HepG2 (cell line): ENCODE measurements around the gene CLIP2. TPM values are rescaled to one million over a fixed set of nuclear protein-coding genes. Genes with fewer than 3 reads are reported as not detected.

Source experiments
- ATF5 ChIP-seq: sonication (generic); formaldehyde crosslinking; IDR thresholded peaks from 2 replicates; pipeline ENCODE4 v1.4.0; 2020; ENCODE audit warnings: mild to moderate bottlenecking, low read depth, missing genetic modification reagents
- GTF3A ChIP-seq: sonication (generic); formaldehyde crosslinking; conservative IDR thresholded peaks from 2 replicates; pipeline ENCODE4 v1.4.0; 2020; ENCODE audit warnings: mild to moderate bottlenecking, missing genetic modification reagents
- HNRNPH1 ChIP-seq: fragments of 200-400 bp; formaldehyde crosslinking; optimal IDR thresholded peaks from 2 replicates; pipeline ENCODE3; 2017; ENCODE audit warnings: mild to moderate bottlenecking, low read depth, low read length
- IRF2 ChIP-seq: IDR thresholded peaks from 2 replicates; pipeline ENCODE4 v1.6.1; 2018; ENCODE audit warnings: missing genetic modification reagents, missing compliant biosample characterization
- MYNN ChIP-seq: sonication (generic); formaldehyde crosslinking; IDR thresholded peaks from 2 replicates; pipeline ENCODE4 v1.4.0; 2020; ENCODE audit warnings: mild to moderate bottlenecking, low read depth, missing genetic modification reagents
- NAIF1 ChIP-seq: sonication (generic); formaldehyde crosslinking; IDR thresholded peaks from 2 replicates; pipeline ENCODE4 v1.5.0; 2020; ENCODE audit warnings: mild to moderate bottlenecking, missing genetic modification reagents, borderline replicate concordance
- NFE2L1 ChIP-seq: sonication (generic); formaldehyde crosslinking; IDR thresholded peaks from 2 replicates; pipeline ENCODE4 v1.4.0; 2020; ENCODE audit warnings: missing genetic modification reagents, mild to moderate bottlenecking, borderline replicate concordance
- SMYD3 ChIP-seq: sonication (generic); formaldehyde crosslinking; IDR thresholded peaks from 2 replicates; pipeline ENCODE4 v1.8.1; 2023; ENCODE audit warnings: mild to moderate bottlenecking, missing genetic modification reagents
- TRIM24 ChIP-seq: sonication (generic); formaldehyde crosslinking; IDR thresholded peaks from 2 replicates; pipeline ENCODE4 v1.8.0; 2022; ENCODE audit warnings: mild to moderate bottlenecking, missing genetic modification reagents
- ZBTB38 ChIP-seq: sonication (generic); formaldehyde crosslinking; IDR thresholded peaks from 2 replicates; pipeline ENCODE4 v1.5.1; 2020; ENCODE audit warnings: mild to moderate bottlenecking, missing genetic modification reagents
- ZBTB4 ChIP-seq: sonication (generic); formaldehyde crosslinking; IDR thresholded peaks from 2 replicates; pipeline ENCODE4 v1.4.0; 2020; ENCODE audit warnings: missing genetic modification reagents, mild to moderate bottlenecking, borderline replicate concordance
- ZMYM2 ChIP-seq: sonication (generic); formaldehyde crosslinking; IDR thresholded peaks from 2 replicates; pipeline ENCODE4 v1.8.0; 2022; ENCODE audit warnings: mild to moderate bottlenecking, missing genetic modification reagents
- ZNF136 ChIP-seq: sonication (generic); formaldehyde crosslinking; IDR thresholded peaks from 2 replicates; pipeline ENCODE4 v1.8.1; 2022; ENCODE audit warnings: low read depth, mild to moderate bottlenecking, moderate library complexity, missing genetic modification reagents
- ZNF354B ChIP-seq: sonication (generic); formaldehyde crosslinking; IDR thresholded peaks from 2 replicates; pipeline ENCODE4 v1.8.0; 2022; ENCODE audit warnings: mild to moderate bottlenecking, missing genetic modification reagents
- ZNF407 ChIP-seq: sonication (generic); formaldehyde crosslinking; IDR thresholded peaks from one replicate; pipeline ENCODE4 v1.5.1; 2020; ENCODE audit warnings: mild to moderate bottlenecking, missing genetic modification reagents; ENCODE audit errors: not compliant biosample characterization
- ZNF83 ChIP-seq: sonication (generic); formaldehyde crosslinking; IDR thresholded peaks from 2 replicates; pipeline ENCODE4 v1.4.0; 2020; ENCODE audit warnings: missing genetic modification reagents, mild to moderate bottlenecking, borderline replicate concordance
- ZSCAN29 ChIP-seq: sonication (generic); formaldehyde crosslinking; conservative IDR thresholded peaks from 2 replicates; pipeline ENCODE4 v1.4.0; 2020; ENCODE audit warnings: mild to moderate bottlenecking, missing genetic modification reagents
- polyA plus RNA-seq, 8 experiments: library from polyadenylated mRNA; depleted of rRNA in 3 of 8; stranded (reverse) in 7 of 8; unstranded in 1 of 8; fragments of >200 nt; fragmentation: Illumina TruSeq in 4 of 8; extraction: Trizol in 4 of 8; gene quantifications; 2 replicates each; pipeline versions ENCODE4 v1.2.1 to v1.2.3, GENCODE V29; 2011 to 2016; ENCODE audit warnings: low read depth in 4 of 8, missing spikeins in 1 of 8, mixed read lengths in 1 of 8; ENCODE audit not compliant: insufficient read depth in 1 of 8
- total RNA-seq, 5 experiments: library from RNA; depleted of rRNA; stranded (reverse); fragments of >200 nt; fragmentation: Illumina TruSeq; extraction: Trizol; gene quantifications; 2 replicates each; pipeline ENCODE4 v1.2.3, GENCODE V29; 2016; ENCODE audit warnings: low read depth in 1 of 5

CLIP2 gene
- total and polyA plus RNA-seq, 2 of the 13 experiments (the other 11 are each of a cell fraction or from before 2014, with no cell fraction given): 6.5 to 17.4 TPM

- TF ChIP-seq ZBTB38 (CRISPR knock-in tag): no peak
- no peak for TF ChIP-seq SMYD3 (CRISPR knock-in tag)
- TF ChIP-seq NAIF1 (CRISPR knock-in tag): no peak
- TF ChIP-seq ZBTB4 (CRISPR knock-in tag): no peak
- TF ChIP-seq ATF5 (CRISPR knock-in tag): no peak
- TF ChIP-seq ZNF354B: no peak
- no peak for TF ChIP-seq TRIM24 (CRISPR knock-in tag)
- TF ChIP-seq HNRNPH1: no peak
- TF ChIP-seq NFE2L1 (CRISPR knock-in tag): no peak
- TF ChIP-seq MYNN: no peak
- no peak for TF ChIP-seq GTF3A (CRISPR knock-in tag)
- TF ChIP-seq ZNF83 (CRISPR knock-in tag): no peak
- no peak for TF ChIP-seq ZSCAN29 (CRISPR knock-in tag)
- TF ChIP-seq ZMYM2: no peak
- TF ChIP-seq ZNF407 (CRISPR knock-in tag): no peak
- no peak for TF ChIP-seq IRF2 (CRISPR knock-in tag)
- no peak for TF ChIP-seq ZNF136 (CRISPR knock-in tag)
These were observed 164.3 kb downstream of the CLIP2 start, which contains the start of gene GTF2IRD1 (continued) for GRCh38 chr7:74453322-74454011.
